Activated CD4-positive, alpha-beta T cell treated with anti-CD3 and anti-CD28 coated beads, Interleukin-2, amount 50 U/mL, for 16 hours (primary cell): Measurements from ENCODE around the gene TMEM213.

ENCODE experiments used
- DNase-seq: peaks from one replicate; pipeline ENCODE4 v3.0.0-alpha.2; 2020

TMEM213 gene

DNA sequence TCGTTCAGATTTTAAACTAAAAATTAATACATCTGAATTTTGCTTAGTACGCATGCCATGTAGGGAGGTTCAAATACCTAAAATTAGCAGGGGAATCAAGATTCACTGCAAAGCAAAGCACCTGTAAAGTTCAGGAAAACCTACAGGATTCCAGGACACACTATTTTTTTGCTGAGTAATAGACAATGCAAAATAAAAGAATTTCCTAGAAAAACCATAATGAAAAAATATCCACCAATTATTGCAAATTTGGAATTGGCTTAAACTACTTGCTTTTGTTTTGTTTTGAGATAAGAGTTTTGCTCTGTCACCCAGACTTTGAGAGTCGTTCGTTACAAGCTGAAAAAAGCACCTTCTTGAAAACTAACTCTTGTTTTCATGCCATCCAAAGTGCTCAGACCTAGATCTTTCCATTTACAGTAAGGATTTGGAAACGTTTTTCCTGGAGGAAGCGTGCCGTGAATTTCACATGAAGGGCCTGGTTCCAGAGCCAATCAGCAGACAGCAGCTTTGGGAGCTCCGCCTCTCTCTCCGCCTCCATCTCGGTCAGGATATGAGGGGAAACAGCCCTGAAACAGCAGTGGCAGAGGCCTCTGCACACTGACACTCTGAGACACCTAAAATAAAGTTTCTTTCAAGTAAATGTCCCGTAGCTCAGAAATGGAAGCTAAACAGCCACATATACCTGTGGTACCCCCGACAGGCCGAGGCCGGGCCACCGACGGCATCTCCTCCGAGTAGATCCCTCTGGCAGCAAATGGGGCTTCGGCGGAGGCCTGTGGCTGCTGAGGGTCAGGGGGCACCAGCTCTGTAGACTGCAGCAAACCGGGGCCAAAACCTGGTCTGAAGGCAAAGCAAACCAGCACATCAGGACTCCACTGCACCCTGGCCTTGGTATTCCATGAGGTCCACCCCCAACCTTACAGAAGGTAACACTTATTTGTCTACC, 46.1 kb downstream of the TMEM213 start:
- DNase-seq = no peak

DNA sequence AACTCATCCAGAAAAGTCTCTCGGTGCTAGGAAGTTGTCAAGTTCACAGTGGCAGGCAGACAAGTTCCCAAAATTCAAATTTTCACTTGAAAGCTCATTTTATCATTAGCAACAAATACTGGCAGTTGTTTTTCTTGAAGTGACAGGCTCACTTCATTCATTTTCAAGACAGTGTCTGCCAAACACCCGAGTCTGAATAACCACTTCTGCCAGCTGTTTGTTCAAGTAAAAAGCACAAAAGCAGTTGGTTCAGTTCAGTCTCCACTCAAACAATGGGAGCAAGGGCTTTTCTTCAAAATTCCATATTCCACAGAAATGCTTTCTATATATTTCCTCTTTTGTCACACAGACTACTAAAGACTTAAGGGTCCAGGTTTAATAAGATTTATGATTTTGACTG, 47.9 kb downstream of the TMEM213 start:
- DNase-seq = no peak

DNA sequence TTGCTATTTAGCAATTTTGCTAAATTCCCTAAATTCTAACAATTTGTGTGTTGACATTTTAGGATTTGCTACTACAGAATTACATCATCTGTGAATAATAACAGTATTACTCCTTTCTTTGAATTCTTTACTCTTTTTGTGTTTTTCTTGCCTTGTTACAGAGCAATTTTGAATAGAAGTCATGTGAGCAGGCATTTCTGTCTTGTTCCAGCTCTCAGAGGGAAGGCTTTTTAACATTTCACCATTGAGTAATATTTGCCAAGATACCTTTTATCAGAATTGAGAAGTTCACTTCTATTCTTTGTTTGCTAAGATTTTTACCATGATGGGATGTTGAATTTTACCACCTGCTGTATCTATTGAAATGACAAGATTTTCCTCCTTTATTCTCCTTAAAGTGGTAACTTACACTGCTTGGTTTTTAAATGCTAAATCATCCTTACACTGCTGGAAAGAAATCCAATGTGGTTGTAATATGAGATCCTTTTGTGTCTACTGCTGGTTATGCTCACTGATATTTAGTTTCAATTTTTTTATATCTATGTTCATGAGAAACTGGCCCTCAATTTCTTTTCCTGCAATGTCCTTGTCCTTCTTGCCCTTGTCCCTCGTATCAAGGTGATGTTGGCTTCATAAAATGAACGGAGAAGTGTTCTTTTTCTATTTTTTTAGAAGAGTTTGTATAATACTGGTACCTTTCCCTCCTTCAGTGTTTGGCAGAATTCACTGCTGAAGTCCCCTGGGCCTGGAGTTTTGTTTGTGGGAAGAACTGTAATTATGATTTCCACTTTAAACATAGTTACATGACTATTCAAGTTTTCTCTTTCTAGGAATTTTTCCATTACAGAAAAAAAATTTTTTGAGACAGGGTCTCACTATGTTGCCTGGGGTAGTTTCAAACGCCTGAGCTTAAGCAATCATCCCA, 50.5 kb downstream of the TMEM213 start:
- DNase-seq = no peak

DNA sequence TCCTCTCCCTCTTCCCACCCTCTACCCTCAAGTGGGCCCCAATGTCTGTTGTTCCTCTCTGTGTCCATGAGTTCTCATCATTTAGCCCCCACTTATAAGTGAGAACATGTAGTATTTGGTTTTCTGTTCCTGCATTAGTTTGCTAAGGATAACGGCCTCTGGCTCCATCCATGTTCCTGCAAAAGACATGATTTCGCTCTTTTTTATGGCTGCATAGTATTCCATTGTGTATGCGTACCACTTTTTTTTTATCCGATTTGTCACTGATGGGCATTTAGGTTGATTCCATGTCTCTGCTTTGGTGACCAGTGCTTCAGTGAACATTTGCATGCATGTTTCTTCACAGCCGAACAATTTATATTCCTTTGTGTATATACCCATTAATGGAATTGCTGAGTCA, 51.9 kb downstream of the TMEM213 start:
- no peak for DNase-seq

DNA sequence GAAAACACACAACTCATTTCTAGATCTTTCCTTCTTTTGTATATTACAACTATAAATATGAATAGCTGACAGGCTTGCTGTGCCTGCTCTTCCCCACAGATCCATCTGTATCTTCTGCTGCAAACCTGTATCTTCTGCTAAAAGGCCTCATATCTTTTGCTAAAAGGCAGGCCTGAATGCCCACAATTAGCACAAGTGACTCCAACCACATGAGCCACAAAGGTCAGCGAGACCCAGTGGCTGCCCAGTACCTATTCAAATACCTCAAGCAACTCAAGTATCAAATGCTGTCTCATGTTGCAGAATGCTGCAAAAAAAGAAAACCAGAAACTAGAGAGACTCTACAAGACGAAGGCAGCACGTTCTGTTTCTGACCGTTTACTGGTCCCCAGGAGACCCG, 54.7 kb downstream of the TMEM213 start:
- DNase-seq = no peak

DNA sequence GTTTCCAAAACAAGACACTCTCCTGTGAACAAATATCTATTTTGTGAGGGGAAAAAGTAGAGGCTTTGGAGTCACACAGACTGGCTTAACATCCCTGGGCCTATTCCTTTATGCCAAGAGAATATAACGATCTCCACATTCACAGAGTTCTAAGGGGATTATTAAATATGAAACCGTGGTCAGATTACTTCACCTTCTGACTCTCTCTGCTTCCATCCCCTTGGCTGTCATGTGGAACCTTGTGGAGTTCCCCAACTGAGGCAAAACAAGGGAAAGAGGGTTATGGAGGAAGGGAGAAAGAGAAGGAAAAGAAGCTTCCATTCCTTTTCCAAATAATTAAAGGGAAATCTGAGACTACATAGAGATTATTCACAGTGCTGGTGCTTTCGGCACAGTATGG, 55.7 kb downstream of the TMEM213 start:
- DNase-seq = peak; percentile 20

DNA sequence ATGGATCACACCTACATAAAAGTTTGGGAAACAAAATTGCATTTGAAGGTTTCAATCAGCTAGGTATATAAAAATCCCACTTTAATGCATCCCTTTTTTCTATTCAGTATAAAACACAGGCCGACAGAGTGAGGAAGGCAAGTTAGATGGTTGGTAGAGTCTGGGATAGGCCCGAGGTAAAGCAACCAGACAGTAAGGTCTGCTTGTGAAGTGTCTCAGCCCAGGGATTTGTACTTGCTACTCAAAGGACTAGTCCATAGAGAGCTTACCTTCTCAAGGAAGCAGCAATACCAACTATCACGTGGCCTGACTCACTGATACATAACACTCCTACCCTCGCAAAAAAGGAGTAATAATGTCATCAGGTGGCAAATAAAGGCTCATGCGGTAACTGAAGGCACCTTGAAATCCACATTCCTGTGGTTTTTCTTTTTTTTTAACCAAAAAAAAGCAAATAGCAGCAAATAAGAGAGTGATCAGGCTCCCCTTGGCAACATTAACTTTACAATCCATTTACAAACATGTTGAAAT, 56.4 kb downstream of the TMEM213 start:
- no peak for DNase-seq

DNA sequence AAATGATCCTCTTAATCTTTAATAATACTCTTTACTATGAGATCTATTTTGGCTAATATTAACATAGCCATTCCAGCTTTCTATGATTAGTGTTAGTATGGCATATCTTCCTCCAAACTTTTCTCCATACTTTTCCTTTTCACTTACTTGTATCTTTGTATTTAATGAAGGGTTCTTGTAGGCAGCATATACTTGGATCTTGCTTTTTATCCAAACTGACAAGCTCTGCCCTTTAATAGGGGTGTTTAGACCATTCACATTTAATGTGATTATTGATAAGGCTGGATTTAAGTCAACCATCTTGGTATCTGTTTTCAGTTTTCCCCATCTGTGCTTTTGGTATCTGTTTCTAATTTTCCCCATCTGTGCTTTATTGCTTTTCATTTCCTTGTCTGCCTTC, 59.9 kb downstream of the TMEM213 start:
- DNase-seq = no peak

DNA sequence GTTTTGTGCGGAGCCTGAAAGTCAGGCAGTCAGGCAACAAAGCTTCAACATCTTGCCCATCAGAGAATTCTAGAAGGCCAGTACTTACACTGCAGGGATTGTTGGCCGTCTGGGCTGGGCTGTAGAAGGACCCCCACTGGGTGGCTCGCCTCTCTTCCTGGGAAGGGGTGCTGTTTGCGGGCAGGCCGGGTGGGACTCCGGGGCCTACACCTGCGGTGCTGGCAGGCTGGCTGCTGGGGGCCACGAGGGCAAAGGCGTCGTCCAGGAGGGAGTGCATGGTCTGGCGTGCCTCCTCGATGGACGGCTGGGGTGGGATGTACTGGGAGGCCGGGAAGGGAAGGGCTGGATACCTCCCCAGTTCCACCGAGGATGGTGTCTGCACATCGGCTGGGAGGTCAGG, 63.3 kb downstream of the TMEM213 start:
- DNase-seq = no peak

DNA sequence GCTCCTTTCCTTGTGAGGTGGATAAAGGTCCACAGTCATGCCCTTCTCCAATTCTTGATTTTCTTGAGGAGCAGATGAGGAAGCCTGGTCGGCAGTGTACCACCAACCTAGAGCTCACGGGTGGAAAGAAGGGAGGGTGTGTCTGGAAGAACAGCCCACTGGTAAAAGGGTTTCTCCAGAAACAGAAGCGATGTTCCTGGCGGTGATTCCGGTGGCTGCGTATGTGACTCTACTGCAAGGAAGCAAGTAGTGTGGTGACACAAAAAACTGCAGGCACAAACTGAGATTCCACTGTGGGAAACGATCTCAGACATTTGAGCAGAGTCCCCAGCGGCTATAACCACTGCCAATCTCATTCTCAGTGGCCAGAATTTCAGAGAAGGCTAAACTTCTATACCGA, 66.1 kb downstream of the TMEM213 start:
- DNase-seq = no peak

DNA sequence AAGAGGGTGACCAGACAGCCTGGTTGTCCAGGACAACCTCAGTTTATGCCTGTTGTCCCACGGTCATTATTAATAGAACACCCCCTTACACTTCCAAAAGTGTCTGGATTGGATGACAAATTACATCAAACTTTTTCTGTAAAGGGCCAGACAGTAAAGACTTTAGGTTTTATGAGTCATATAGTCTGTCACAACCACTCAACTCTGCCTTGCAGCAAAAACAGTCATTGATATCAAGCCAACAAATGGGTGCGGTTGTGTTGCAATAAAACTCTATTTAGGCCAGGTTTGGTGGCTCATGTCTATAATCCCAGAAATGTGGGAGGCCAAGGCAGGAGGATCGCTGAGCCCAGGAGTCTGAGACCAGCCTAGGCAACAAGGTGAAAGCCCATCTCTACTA, 66.9 kb downstream of the TMEM213 start:
- DNase-seq = peak; percentile 56

DNA sequence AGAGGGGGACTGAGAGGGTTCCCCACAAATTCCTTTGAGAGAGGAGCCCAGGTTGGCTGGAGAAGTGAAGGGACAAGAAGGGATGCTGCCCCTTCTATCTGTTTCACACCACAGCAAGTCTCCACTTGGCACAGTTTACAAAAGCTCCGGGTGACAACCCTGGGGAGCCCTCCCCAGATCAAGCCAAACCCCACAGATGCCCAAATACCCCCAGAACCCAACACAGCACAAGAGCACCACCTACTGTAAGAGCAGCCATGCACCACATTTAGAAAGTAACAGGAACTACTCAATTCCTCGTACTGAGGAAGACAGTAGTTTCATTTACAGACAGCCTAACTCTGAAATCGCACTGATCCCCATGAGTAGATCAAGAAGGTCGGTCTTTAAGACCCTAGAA, 68.0 kb downstream of the TMEM213 start:
- DNase-seq = peak; percentile 75

DNA sequence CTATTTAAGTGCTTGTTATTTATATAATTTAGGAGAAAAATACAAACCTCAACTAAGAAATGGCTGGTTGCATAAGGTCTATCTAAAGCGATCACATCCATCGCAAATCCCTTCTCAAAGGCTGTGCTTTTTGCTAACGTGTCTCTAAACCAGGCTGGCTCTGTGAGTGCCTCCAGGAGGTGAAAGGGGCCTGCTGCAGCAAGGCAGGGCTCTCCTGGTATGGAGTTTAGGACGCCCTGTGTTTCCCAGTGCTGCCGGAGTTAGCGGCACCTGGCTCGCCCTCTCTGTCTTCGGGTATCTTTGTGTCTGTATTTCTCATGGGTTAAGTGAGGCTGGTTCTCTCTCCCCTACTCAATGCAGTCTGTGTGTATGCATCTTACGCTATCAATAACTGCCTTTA, 68.6 kb downstream of the TMEM213 start:
- DNase-seq = no peak

DNA sequence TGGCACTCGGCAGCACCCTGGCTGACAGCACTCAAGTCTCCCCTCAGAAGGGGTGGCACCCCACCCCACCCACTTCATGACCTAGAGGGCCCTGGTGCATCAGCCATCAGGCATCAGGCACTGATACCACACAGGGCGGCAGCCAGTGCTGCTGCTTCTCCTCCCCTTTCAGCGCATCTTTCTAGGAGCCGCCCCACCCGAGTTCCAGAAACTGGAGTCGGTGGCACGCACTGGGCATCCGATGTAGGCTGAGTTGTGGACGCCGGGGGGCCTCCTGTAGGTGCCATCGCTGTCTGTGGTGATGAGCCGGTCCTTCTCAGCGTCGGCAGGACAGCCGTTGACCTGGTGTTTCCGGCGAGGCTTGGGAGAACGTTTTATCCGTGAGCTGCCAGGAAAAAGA, 70.0 kb downstream of the TMEM213 start:
- DNase-seq = no peak

DNA sequence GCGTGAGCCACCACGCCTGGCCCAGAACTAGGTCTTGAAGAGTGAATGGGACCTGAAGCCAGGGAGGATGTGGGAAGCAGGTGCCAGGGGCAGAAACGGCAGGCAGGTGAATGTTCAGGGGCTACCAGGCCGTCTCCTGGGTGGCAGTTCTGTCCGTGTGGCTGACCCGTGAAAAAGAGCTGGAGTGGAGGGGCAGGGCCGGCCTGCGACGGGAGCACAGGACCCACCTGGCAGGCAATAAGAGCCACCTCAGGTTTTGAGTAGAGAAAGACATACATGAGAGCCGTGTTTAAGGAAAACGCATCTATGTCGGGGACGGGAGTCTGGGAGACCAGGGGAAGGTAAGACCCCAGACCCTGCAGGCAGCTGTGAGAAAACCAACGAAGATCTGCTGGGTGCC, 70.9 kb downstream of the TMEM213 start:
- no peak for DNase-seq

DNA sequence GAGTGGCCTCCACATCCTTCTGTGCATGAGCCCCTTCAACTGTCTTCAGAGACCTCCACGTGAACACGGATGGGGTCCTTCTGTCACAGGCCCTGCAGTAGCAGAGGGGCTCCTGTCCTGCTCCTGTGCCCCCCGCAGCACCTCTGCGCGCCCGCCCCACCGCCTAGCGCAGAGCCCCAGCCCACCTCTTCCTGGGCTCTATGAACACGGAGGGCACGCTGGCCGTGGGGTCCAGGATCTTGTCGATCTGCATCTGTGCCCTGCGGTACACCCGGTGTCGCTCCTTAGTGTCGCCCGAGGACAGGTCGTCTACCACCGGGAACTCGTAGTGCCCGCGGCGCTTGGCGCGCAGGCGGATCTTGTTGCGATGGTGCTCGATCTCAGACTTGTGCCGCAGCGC, 71.6 kb downstream of the TMEM213 start:
- no peak for DNase-seq

DNA sequence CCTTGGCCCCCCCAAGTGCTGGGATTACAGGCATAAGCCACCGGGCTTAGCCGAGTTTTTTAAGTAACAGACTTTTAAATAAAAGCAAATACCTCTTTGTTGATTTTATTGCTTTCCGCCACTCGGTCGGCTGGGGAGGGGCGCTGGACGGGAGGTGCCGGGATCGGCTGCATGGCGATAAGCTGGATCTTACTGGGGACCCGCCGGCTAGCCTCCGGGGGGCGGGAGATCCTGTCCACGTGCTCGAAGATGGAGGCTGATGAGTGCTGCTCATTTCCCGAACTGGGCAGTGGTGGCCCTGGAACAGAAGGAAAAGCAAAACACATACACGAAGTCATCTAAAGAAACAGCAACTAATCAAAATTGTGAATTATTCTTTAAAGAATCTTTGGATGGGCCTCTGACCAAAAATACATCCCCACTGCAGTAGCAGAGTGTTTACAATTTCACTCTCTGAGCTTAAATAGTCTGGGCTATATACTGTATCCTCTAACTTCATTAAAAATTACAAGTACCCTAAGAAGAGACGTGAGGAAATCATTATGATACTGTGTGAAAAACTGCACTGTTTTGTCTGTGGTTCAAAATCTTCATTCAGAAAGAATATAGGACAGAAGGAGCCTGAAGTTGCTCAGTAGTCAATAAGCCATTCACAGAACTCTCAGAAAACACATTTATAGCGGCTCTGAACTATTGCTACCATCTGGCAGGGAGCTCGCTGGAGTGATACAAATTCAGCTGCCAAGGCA, 73.4 kb downstream of the TMEM213 start:
- no peak for DNase-seq

DNA sequence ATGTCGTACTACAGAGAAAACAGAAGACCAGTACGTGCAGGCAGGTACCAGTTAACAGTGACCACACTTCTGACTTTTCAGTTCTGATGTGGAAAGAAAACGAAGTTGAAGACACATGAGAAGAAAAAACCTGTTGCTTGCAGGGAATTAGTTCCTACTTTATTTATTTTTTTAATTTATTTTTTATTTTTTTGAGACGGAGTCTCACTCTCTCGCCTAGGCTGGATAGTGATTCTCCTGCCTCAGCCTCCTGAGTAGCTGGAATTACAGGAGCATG, 74.0 kb downstream of the TMEM213 start:
- no peak for DNase-seq

DNA sequence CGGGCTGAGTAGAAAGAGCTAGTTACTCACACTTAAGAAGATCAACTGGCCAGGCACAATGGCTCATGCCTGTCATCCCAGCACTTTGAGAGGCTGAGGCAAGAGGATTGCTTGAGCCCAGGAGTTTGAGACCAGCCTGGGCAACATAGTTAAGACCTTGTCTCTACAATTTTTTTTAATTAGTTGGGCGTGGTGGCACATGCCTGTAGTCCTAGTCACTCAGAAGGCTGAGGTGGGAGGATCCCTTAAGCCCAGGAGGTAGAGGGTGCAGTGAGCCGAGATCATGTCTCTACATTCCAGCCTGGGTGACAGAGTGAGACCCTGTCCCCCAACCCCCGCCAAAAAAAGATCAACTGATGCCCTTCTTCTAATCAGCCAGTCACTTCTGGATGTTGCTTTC, 74.8 kb downstream of the TMEM213 start:
- DNase-seq = no peak

DNA sequence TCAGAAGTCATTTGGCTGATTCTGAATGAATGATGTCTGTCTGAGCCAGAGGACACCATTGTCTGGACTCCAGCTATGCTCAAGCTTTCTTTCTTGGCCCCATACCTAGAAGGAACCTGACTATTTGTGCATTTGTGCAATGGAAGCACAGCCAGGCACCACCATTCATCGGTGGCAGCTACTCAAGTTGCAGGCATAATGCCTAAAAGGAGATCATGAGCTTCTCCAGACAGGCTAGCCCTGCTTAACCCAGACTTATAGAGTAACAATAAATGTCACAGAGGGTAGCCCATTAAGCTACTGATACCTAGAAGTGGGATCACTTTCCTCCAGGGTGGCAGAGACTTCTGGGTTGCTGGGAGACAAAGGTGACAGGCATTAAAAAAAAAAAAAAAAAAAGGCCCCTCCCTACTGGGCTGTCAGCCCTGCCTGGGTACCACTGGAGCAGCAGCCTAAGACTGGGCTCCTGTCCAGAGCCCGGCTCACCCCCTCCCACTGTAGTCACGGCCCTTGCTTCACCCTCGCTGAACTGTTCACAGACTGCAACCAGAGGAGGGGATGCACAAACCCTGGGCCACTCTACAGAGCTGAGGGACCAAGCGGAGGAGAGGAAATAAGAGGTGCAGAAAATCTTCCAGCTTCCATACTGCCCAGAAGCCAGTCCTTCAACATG, 75.6 kb downstream of the TMEM213 start:
- no peak for DNase-seq

DNA sequence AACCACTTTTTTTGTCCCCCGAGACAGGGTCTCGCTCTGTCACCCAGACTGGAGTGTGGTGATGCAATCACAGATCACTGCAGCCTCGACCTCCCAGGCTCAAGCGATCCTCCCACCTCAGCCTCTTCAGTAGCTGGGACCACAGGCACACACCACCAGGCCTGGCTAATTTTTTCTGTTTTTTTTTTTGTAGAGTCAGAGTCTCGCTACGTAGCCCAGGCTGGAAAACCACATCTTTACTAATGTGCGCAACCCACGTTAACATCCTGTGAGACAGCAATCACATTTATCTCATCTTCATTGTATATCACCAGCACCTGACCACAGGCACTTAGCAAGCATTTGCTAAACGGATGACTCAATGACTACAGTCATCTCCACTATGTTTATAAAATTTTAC, 78.0 kb downstream of the TMEM213 start:
- peak; percentile 88 for DNase-seq

DNA sequence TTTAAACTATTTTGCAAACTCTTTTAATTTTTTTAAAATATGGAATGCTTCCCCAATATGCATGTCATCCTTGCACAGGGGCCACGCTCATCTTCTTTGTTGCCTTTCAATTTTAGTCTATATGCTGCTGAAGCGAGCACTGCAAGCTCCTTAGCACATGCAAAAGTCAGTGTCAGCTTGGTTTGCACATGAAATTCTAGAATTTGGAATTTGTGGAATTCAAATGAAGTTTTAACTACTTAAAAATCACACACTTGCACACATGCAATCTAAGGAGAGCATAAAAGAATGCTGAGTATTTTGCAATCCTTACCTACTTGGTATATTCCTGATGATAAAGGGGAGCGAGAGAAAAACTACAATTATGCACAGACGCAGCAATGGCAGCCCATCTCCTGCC, 78.5 kb downstream of the TMEM213 start:
- no peak for DNase-seq

DNA sequence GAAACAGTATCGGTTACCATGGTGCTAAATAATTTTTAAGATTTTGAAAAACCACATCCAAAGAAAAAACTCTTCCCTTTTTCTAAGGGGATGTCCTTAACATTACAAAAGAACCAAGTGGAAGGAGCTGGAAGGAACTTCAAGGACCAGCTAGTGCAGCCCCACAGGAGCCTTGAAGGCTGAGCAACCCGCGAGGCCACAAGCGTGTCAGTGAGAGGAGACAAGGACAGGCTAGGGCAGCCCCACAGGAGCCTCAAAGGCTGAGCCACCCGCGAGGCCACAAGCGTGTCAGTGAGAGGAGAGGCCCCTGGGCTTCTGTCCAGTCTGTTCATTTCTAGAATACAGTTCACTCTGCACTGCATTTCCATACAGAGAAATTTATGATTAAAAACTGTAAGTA, 80.3 kb downstream of the TMEM213 start:
- no peak for DNase-seq
